ENCODE data around the gene FMN2. TPM values are rescaled to one million over a fixed set of nuclear protein-coding genes. Genes with fewer than 3 reads are reported as not detected.

Gene FMN2
- total RNA-seq, 1 donor from 2014 or later, result 0.52 TPM

DNA sequence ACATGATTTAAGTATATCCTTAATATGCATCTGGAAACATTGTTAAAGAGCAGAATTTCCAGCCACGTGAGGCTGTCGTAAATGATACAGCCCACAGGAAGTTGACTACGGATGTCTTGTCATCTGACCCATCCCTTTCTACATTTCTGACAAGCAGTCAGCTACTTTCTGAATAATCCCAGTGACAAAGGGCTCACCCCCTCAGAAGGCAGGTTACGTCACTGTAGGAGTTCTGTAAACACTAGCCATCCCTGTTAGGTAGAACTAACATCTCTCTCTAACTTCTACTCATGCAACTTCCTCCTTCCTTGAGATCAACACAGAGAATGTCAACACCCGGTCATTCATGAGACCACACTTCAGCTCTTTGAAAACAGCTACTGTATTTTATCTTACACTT, 261.1 kb downstream of the FMN2 start:
- Histone ChIP-seq H3K9me3 (no peaks in the 10 kb centered on the region), H3K27ac (no peak overlapping the region), H3K4me1 (no peaks in the 10 kb centered on the region), H3K27me3 (no peaks in the 10 kb centered on the region), H3K36me3 (no peaks in the 10 kb centered on the region), H3K4me3 (no peak overlapping the region)
- ATAC-seq, result peak; percentile 40
- TF ChIP-seq, protein P1, sequence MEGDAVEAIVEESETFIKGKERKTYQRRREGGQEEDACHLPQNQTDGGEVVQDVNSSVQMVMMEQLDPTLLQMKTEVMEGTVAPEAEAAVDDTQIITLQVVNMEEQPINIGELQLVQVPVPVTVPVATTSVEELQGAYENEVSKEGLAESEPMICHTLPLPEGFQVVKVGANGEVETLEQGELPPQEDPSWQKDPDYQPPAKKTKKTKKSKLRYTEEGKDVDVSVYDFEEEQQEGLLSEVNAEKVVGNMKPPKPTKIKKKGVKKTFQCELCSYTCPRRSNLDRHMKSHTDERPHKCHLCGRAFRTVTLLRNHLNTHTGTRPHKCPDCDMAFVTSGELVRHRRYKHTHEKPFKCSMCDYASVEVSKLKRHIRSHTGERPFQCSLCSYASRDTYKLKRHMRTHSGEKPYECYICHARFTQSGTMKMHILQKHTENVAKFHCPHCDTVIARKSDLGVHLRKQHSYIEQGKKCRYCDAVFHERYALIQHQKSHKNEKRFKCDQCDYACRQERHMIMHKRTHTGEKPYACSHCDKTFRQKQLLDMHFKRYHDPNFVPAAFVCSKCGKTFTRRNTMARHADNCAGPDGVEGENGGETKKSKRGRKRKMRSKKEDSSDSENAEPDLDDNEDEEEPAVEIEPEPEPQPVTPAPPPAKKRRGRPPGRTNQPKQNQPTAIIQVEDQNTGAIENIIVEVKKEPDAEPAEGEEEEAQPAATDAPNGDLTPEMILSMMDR (IDR thresholded peaks at IDR 0.05), result no peak
- intact Hi-C loops (cut with DNase I), result no loop called here
- DNase-seq, result no peak

DNA sequence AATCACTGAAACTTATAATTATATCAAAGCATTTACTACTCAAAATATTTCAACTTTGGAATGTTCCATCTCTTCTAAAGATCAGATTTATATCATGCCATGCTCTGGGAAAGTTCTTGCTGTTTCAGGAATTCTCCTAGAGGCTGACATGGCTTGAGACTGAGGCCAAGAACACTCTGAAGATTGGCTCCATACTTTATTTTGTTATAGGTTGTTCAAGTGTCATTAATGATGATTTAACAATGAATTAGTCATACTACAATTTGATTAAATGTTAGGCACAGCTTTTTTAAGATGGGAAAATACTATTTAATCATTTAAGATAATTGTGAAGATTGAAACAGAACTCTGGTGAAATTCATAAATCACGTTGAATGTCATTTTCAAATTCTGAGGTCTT, 264.9 kb downstream of the FMN2 start:
- DNase-seq, result no peak
- H3K27me3 ChIP-seq, result no peaks in the 10 kb centered on the region
- H3K9me3 ChIP-seq, result no peaks in the 10 kb centered on the region
- intact Hi-C loops (cut with DNase I), result no loop called here
- TF ChIP-seq, protein P1 (IDR thresholded peaks at IDR 0.05), result no peak
- no peak overlapping the region for H3K4me3 ChIP-seq
- no peaks in the 10 kb centered on the region for H3K36me3 ChIP-seq
- no peaks in the 10 kb centered on the region for H3K4me1 ChIP-seq
- H3K27ac ChIP-seq, result no peak overlapping the region
- ATAC-seq, result no peak

DNA sequence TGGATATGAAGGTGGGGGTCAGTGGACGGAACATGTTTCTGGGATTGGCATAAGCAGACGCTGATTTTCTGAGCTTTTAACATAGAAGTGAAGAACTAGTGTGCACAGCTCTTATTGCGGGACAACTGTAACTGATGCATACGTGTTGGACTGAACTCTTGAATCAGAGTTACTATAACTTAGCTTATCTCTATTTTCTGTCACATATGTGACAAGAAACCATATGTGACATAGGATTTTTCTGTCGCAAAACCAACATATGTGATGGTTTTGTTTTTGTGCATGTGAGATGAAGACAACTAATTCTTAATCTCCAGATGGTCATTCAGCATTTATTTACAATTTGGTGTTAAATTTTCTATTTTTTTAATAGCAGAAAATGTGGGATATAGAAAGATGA, 270.4 kb downstream of the FMN2 start:
- no peak for DNase-seq
- intact Hi-C loops (cut with DNase I), result no loop called here
- Histone ChIP-seq H3K9me3 (no peaks in the 10 kb centered on the region), H3K27me3 (no peaks in the 10 kb centered on the region), H3K4me1 (no peaks in the 10 kb centered on the region), H3K36me3 (no peaks in the 10 kb centered on the region), H3K27ac (no peak overlapping the region), H3K4me3 (no peak overlapping the region)
- ATAC-seq, result no peak
- TF ChIP-seq, protein P1 (IDR thresholded peaks at IDR 0.05), result no peak

DNA sequence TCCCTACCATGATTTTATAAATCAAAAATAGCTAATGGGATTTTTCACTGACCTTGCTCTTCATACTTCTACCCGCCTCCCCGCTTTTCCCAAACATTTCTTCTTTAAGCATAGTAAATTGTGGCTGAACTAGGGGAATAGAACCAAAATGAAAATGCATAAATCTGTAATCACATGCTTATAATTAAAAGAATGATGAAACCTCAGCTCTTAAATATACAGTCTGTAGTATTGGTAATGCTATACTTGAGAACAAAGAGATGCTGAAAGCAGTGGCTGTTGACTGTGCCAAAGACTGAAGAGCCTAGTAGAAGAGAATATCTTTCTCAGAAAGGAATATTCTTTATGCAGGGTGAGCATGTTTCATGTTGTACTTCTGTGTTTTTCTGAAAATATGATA, 271.1 kb downstream of the FMN2 start:
- intact Hi-C loops (cut with DNase I), result no loop called here
- no peaks in the 10 kb centered on the region for H3K9me3 ChIP-seq
- no peaks in the 10 kb centered on the region for H3K27me3 ChIP-seq
- no peaks in the 10 kb centered on the region for H3K4me1 ChIP-seq
- H3K36me3 ChIP-seq, result no peaks in the 10 kb centered on the region
- TF ChIP-seq, protein P1 (IDR thresholded peaks at IDR 0.05), result no peak
- no peak for DNase-seq
- no peak overlapping the region for H3K4me3 ChIP-seq
- no peak overlapping the region for H3K27ac ChIP-seq
- ATAC-seq, result no peak

DNA sequence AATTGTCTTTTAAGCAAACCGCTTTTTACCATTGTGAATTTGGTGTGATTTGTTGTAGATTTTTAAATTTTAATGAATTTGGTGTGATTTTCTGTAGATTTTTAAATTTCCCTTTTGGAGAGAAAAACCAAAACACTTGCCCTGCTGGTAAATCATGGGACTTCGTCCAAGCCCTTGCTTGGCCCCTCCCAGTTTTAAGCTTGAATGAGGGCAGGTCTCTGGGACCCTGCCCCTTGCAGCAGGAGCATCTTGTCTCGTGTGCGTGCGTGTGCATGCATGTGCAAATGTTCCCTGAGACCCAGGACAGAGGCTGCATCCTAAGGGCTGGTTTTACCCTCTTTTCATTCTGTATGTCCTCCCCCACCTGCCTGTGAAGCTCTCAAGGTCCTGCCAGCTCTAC, 271.6 kb downstream of the FMN2 start:
- Histone ChIP-seq H3K4me3 (no peak overlapping the region), H3K27ac (no peak overlapping the region), H3K9me3 (no peaks in the 10 kb centered on the region), H3K27me3 (no peaks in the 10 kb centered on the region), H3K36me3 (no peaks in the 10 kb centered on the region), H3K4me1 (no peaks in the 10 kb centered on the region)
- intact Hi-C loops (cut with DNase I), result no loop called here
- TF ChIP-seq, protein P1 (IDR thresholded peaks at IDR 0.05), result no peak
- no peak for ATAC-seq
- no peak for DNase-seq

DNA sequence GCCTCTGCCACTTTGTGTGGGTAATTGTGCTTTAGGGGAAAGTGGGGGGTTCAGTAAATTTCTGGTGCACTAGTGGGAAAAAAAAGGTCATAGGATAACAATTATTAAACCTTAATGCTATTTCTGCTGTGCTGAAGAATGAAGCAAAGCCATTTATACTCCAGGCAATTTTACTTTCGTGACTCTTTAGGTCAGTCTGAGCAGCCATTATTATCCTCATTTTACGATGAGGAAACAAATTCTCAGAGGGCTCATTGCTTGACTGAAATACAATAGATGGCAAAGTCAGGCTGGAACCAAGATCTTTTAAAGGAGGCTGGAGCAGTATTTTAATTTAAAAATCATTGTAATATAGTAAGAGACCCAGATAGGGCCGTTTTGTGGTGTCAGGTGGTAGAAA, 272.2 kb downstream of the FMN2 start:
- H3K4me3 ChIP-seq, result no peak overlapping the region
- intact Hi-C loops (cut with DNase I), result no loop called here
- no peak overlapping the region for H3K27ac ChIP-seq
- DNase-seq (no peak), ATAC-seq (no peak)
- H3K9me3 ChIP-seq, result no peaks in the 10 kb centered on the region
- TF ChIP-seq, protein P1 (IDR thresholded peaks at IDR 0.05), result no peak
- no peaks in the 10 kb centered on the region for H3K4me1 ChIP-seq
- H3K27me3 ChIP-seq, result no peaks in the 10 kb centered on the region
- H3K36me3 ChIP-seq, result no peaks in the 10 kb centered on the region
